GM06990 (cell line): ENCODE measurements around the gene BCAS3.
"Not testable (repeated sequence)": the region's sequence is repeated elsewhere in the genome, so short reads cannot be mapped to it uniquely, and the experiment has no call there.

ENCODE experiments used
- DNase-seq: peaks from one replicate; pipeline ENCODE4 v3.0.0-alpha.2; 2011; ENCODE audit not compliant: insufficient read length; ENCODE audit errors: extremely low read depth
- H3K27me3 ChIP-seq: replicated peaks from 2 replicates; pipeline ENCODE4 v1.6.0; 2011; ENCODE audit warnings: low read length; ENCODE audit not compliant: control insufficient read depth, insufficient read depth
- H3K36me3 ChIP-seq: 2 replicates; pipeline ENCODE4 v1.5.1; 2011; ENCODE audit warnings: low read length; ENCODE audit not compliant: control insufficient read depth, insufficient read depth
- H3K4me3 ChIP-seq: replicated peaks from 2 replicates; pipeline ENCODE4 v1.5.1; 2011; ENCODE audit warnings: low read depth, mild to moderate bottlenecking, control low read depth, low read length
- TF ChIP-seq, protein P1 (sequence below): IDR thresholded peaks from 2 replicates; pipeline ENCODE4 v1.5.1; 2011; ENCODE audit warnings: low read length, control low read depth, mild to moderate bottlenecking, inconsistent platforms; ENCODE audit not compliant: insufficient read depth, poor library complexity, severe bottlenecking

BCAS3 gene

DNA sequence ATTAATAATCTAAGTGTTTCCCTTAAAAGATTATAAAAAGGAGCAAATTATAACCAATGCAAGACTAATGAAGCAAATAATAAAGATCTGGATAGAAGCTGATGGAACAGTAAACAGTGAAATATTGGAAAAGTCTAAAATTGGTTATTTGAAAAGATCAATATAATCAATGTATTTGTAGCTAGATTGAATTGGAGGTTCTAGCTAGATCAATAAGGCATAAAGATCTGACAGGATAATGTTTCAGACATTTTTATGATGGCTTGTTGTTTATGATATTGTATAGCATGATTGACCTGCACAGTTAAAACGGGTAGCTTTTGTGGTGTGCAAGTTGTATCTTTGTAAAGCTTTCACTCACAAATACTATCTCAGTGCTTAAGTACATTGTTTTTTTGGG, 245.3 kb downstream of the BCAS3 start:
- Histone ChIP-seq H3K36me3 (no peaks in the 10 kb centered on the region), H3K4me3 (no peak overlapping the region), H3K27me3 (no peaks in the 10 kb centered on the region)
- DNase-seq: no peak
- TF ChIP-seq, protein P1, sequence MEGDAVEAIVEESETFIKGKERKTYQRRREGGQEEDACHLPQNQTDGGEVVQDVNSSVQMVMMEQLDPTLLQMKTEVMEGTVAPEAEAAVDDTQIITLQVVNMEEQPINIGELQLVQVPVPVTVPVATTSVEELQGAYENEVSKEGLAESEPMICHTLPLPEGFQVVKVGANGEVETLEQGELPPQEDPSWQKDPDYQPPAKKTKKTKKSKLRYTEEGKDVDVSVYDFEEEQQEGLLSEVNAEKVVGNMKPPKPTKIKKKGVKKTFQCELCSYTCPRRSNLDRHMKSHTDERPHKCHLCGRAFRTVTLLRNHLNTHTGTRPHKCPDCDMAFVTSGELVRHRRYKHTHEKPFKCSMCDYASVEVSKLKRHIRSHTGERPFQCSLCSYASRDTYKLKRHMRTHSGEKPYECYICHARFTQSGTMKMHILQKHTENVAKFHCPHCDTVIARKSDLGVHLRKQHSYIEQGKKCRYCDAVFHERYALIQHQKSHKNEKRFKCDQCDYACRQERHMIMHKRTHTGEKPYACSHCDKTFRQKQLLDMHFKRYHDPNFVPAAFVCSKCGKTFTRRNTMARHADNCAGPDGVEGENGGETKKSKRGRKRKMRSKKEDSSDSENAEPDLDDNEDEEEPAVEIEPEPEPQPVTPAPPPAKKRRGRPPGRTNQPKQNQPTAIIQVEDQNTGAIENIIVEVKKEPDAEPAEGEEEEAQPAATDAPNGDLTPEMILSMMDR: no peak

DNA sequence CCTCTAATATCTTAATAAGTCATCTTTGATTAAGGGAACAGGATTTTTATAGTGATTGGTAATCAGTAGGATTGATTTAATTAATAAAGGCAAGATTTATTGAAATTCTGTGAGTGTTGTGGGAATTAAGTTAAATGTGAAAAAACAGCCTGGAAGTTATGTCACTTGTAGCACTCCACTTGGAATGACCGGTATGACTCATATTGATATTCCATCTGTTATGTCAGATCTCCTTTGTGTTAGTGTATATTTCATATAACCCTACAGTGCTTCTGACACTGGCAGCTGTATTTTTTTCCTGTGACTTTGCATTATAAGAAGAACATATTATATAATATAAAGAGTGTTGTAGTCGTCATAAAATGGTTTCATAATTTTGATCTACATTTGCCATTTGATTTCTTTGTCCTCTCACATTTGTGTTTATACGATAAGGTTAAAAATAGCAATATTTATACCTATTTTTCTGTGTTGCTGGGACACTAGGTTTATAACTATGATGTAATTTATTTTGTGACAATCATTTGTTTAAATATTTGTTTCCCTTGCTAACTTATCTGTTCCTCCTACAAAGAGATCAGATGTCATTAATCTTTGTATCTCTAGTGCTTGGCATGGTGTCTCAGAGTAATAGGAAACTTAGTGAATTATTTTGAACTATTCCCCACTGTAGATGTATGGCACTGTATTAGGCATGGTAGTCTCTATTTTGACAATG, 249.0 kb downstream of the BCAS3 start:
- no peaks in the 10 kb centered on the region for H3K36me3 ChIP-seq
- H3K27me3 ChIP-seq: no peaks in the 10 kb centered on the region
- H3K4me3 ChIP-seq: no peak overlapping the region
- DNase-seq: no peak
- TF ChIP-seq, protein P1: no peak

DNA sequence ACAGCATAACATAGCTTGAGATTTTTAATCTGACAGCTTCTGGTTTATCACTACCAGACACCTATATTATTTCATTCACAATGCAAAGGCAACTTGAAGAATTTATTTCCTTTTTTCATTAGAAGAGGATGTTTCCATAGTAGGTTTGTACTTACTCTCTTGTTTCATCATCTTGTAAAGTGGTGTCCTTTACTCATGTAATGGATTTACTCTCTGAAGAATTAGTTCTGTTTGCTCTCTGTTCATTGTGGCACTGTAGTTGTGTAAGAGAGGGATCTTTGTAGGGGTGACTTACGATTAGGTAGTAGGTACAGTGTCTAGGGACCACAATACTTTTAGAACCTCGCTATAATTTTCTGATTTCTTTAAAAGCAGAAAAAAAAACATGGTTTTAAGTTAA, 256.1 kb downstream of the BCAS3 start:
- H3K36me3 ChIP-seq: no peaks in the 10 kb centered on the region
- H3K27me3 ChIP-seq: no peaks in the 10 kb centered on the region
- H3K4me3 ChIP-seq: no peak overlapping the region
- no peak for DNase-seq
- TF ChIP-seq, protein P1: no peak

DNA sequence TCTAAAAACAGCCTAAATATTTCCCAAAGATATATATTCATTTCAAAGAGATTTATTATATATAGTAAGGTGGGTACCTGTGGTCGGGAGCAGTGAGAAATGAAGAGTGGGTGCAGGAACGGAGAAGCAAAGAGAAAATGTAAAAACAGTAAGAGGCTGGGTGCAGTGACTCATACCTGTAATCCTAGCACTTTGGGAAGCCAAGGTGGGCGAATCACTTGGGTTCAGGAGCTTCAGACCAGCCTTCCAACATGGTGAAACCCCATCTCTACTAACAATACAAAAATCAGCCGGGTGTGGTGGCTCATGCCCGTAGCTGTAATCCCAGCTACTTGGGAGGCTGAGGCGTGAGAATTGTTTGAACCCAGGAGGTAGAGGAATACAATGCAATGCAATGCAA, 257.1 kb downstream of the BCAS3 start:
- no peak overlapping the region for H3K4me3 ChIP-seq
- TF ChIP-seq, protein P1: no peak
- no peak for DNase-seq
- H3K27me3 ChIP-seq: no peaks in the 10 kb centered on the region
- H3K36me3 ChIP-seq: no peaks in the 10 kb centered on the region

DNA sequence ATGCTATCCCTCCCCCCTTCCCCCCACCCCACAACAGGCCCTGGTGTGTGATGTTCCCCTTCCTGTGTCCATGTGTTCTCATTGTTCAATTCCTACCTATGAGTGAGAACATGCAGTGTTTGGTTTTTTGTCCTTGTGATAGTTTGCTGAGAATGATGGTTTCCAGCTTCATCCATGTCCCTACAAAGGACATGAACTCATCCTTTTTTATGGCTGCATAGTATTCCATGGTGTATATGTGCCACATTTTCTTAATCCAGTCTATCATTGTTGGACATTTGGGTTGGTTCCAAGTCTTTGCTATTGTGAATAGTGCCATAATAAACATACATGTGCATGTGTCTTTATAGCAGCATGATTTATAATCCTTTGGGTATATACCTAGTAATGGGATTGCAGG, 258.3 kb downstream of the BCAS3 start:
- H3K36me3 ChIP-seq, H3K27me3 ChIP-seq, DNase-seq, H3K4me3 ChIP-seq: not testable (repeated sequence)

DNA sequence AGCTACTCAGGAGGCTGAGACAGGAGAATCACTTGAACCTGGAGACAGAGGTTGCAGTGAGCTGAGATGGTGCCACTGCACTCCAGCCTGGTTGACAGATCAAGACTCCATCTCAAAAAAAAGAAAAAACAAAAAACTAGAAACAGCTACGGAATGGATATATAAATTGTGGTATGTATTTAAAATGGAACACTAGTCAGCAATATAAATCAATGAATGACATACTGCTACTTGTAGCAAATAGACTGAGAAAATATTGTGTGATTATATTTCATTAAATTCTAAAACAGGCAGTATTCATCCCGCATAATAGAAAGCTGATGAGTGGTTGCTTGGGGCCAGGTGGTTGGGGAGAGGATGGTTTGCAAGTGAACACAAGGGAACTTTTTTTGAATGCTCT, 261.7 kb downstream of the BCAS3 start:
- Histone ChIP-seq H3K4me3 (no peak overlapping the region), H3K27me3 (no peaks in the 10 kb centered on the region), H3K36me3 (no peaks in the 10 kb centered on the region)
- DNase-seq: no peak
- TF ChIP-seq, protein P1: no peak
